Stimulated activated naive CD8-positive, alpha-beta T cell treated with anti-CD3 and anti-CD28 coated beads, Interleukin-15, amount 100 ng/mL, for 72 hours (primary cell): Measurements from ENCODE around the gene RILPL1.
"Not testable (repeated sequence)": the region's sequence is repeated elsewhere in the genome, so short reads cannot be mapped to it uniquely, and the experiment has no call there.

ENCODE experiments used
- ATAC-seq: fragments of 150-1000 bp; cut with Tn5 transposase; 2 replicates; pipeline ENCODE4 v1.10.0; 2021; ENCODE audit warnings: mild to moderate bottlenecking, moderate library complexity
- DNase-seq, 2 donors: peaks; one replicate each; pipeline ENCODE4 v3.0.0; 2021 to 2022
- H3K27ac Mint-ChIP-seq, 2 donors: one replicate each; pipeline ENCODE4 v1.8.0; 2022; ENCODE audit warnings: mild to moderate bottlenecking in 2 of 2, mixed read lengths in 2 of 2, moderate library complexity in 2 of 2
- H3K27me3 Mint-ChIP-seq: one replicate; pipeline ENCODE4 v1.8.0; 2022; ENCODE audit warnings: mixed read lengths
- H3K4me1 Mint-ChIP-seq: one replicate; pipeline ENCODE4 v1.8.0; 2022; ENCODE audit warnings: mild to moderate bottlenecking, mixed read lengths
- H3K4me3 Mint-ChIP-seq, 2 donors: one replicate each; pipeline ENCODE4 v1.8.0; 2022; ENCODE audit warnings: mild to moderate bottlenecking in 2 of 2, mixed read lengths in 2 of 2, moderate library complexity in 1 of 2
- H3K9me3 Mint-ChIP-seq, 2 donors: one replicate each; pipeline ENCODE4 v1.8.0; 2022; ENCODE audit warnings: mixed read lengths in 2 of 2

Gene RILPL1

GRCh38 chr12:123490089-123490488, 43.4 kb downstream of the RILPL1 start:
- DNase-seq (no peak), ATAC-seq (no peak)
- no peaks in the 10 kb centered on the region for H3K9me3 Mint-ChIP-seq
- no peaks in the 10 kb centered on the region for H3K27me3 Mint-ChIP-seq
- H3K4me1 Mint-ChIP-seq, result peaks cover 2% of the 10 kb centered on the region
- no peak overlapping the region for H3K4me3 Mint-ChIP-seq
- peak overlapping the region in 1 of 2 donors; percentile 77 for H3K27ac Mint-ChIP-seq

DNA sequence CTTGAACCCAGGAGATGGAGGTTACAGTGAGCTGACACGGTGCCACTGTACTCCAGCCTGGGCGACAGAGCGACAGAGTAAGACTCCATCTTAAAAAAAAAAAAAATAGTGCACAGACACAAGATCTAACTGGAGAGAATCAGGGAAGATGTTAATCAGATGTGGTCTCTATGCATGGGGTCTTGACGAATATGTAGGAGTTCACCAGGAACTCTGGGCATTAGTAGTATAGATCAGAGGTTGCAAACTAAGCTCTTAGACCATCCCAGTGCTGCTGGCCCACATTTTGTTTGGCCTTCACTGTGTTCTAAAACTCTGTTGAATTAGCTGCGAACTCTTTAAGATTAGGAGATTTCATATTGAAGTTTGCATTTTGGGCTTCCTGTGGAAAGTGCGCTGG, 43.9 kb downstream of the RILPL1 start:
- H3K27me3 Mint-ChIP-seq, result no peaks in the 10 kb centered on the region
- peak overlapping the region in 1 of 2 donors; percentile 2 for H3K27ac Mint-ChIP-seq
- H3K4me3 Mint-ChIP-seq, result no peak overlapping the region
- DNase-seq (no peak), ATAC-seq (no peak)
- peaks cover 7% of the 10 kb centered on the region for H3K4me1 Mint-ChIP-seq
- H3K9me3 Mint-ChIP-seq, result no peaks in the 10 kb centered on the region

- Mint-ChIP-seq H3K4me1 (peaks cover 16% of the 10 kb centered on the region), H3K9me3 (no peaks in the 10 kb centered on the region), H3K27ac (no peak overlapping the region), H3K27me3 (no peaks in the 10 kb centered on the region), H3K4me3 (no peak overlapping the region)
- no peak for DNase-seq
- no peak for ATAC-seq
Measured at GRCh38 chr12:123488539-123489230, 44.8 kb downstream of the RILPL1 start.

DNA sequence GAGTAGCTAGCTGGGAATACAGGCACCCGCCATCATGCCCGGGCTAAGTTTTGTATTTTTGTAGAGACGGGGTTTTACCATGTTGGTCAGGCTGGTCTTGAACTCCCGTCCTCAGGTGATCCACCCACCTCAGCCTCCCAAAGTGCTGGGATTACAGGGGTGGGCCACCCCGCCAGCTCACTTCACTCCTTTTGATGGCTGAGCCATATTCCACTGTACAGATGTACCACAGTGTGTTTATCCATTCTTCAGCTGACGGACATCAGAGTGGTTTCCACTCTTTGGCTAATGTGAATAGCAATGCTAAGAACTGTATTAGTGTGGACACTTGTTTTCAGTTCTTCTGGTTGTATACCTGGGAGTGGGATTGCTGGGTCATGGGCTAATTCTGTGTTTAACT, 46.1 kb downstream of the RILPL1 start:
- ATAC-seq, result no peak
- Mint-ChIP-seq H3K27me3 (no peaks in the 10 kb centered on the region), H3K27ac (peak overlapping the region in 1 of 2 donors; percentile 84), H3K4me1 (peaks cover 25% of the 10 kb centered on the region), H3K9me3 (no peaks in the 10 kb centered on the region), H3K4me3 (no peak overlapping the region)
- no peak for DNase-seq

GRCh38 chr12:123485756-123486155, 47.8 kb downstream of the RILPL1 start:
- H3K9me3 Mint-ChIP-seq, result no peaks in the 10 kb centered on the region

GRCh38 chr12:123483602-123484248, 49.8 kb downstream of the RILPL1 start:
- no peaks in the 10 kb centered on the region for H3K9me3 Mint-ChIP-seq
- peak overlapping the region; percentile 67 to 85 for H3K27ac Mint-ChIP-seq
- ATAC-seq (peak; percentile 55), DNase-seq (no peak)
- H3K4me1 Mint-ChIP-seq, result peaks cover 38% of the 10 kb centered on the region
- peak overlapping the region; percentile 27 to 62 for H3K4me3 Mint-ChIP-seq
- no peaks in the 10 kb centered on the region for H3K27me3 Mint-ChIP-seq

More at GRCh38 chr12:123485756-123486155, 47.8 kb downstream of the RILPL1 start:
- DNase-seq (no peak), ATAC-seq (no peak)
- peaks cover 26% of the 10 kb centered on the region for H3K4me1 Mint-ChIP-seq
- no peaks in the 10 kb centered on the region for H3K27me3 Mint-ChIP-seq
- no peak overlapping the region for H3K27ac Mint-ChIP-seq
- H3K4me3 Mint-ChIP-seq, result no peak overlapping the region

GRCh38 chr12:123482876-123483275, 50.6 kb downstream of the RILPL1 start:
- Mint-ChIP-seq H3K4me3 (no peak overlapping the region), H3K27ac (no peak overlapping the region), H3K27me3 (no peaks in the 10 kb centered on the region), H3K4me1 (peaks cover 38% of the 10 kb centered on the region), H3K9me3 (no peaks in the 10 kb centered on the region)
- ATAC-seq (no peak), DNase-seq (no peak)

DNA sequence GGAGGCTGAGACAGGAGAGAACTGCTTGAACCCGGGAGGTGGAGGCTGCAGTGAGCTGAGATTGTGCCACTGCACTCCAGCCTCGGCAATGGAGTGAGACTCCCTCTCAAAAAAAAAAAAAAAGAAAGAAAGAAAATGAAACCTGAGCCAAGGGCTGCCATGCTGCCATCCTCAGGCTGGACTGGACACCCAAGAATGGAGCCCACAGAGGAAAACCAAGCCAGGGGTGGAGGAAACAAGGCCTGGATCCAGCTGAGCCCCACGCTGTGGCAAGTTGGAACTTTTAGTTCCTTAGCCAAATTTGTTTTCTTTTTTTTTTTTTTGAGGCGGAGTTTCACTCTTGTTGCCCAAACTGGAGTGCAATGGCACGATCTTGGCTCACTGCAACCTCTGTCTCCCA, 52.3 kb downstream of the RILPL1 start:
- not testable (repeated sequence) for H3K9me3 Mint-ChIP-seq, H3K27me3 Mint-ChIP-seq, DNase-seq, ATAC-seq, H3K4me3 Mint-ChIP-seq, H3K27ac Mint-ChIP-seq
- peaks cover 43% of the 10 kb centered on the region for H3K4me1 Mint-ChIP-seq

- ATAC-seq, result no peak
- H3K4me3 Mint-ChIP-seq, result no peak overlapping the region
- peak overlapping the region in 1 of 2 donors; percentile 59 for H3K27ac Mint-ChIP-seq
- peaks cover 46% of the 10 kb centered on the region for H3K4me1 Mint-ChIP-seq
- no peaks in the 10 kb centered on the region for H3K9me3 Mint-ChIP-seq
- no peaks in the 10 kb centered on the region for H3K27me3 Mint-ChIP-seq
- no peak for DNase-seq
Measured at GRCh38 chr12:123479442-123480180, 53.9 kb downstream of the RILPL1 start.

DNA sequence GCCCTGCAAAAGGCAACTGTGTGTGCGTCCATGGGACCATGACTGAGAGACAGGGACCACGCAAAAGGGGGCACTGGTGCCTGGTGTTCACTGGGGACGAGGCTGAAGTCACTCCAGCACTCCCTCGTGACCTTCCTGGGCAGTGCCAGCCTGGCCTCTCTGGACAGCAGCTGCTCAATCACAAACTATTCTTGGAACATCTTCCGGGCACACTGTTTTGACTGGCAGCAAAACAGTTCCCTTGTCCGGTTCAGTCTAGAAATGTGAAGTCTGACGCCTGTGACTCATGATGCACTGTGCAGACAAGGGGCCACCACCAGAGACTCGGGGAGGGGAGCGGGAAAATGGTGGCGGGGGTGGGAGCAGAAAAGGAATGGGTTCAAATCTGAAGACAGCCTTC, 54.8 kb downstream of the RILPL1 start:
- H3K27ac Mint-ChIP-seq, result no peak overlapping the region
- H3K4me1 Mint-ChIP-seq, result peaks cover 44% of the 10 kb centered on the region
- H3K4me3 Mint-ChIP-seq, result no peak overlapping the region

DNA sequence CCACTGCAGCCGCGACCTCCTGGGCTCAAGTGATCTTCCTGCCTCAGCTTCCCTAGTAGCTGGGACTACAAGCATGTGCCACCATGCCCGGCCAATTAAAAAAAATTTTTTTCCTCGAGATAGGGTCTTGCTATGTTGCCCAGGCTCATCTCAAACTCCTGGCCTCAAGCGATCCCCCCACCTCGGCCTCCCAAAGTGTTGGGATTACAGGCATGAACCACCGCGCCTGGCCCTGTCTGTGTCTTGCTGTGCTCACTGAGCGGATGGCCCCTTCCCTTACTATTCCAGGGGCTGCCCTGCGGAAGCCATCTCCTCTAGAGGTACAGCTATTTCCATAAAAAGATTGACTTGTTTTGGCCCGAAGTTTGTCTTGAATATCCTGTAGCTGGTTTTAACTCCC, 55.5 kb downstream of the RILPL1 start:
- Mint-ChIP-seq H3K27ac (no peak overlapping the region), H3K4me1 (peaks cover 37% of the 10 kb centered on the region), H3K27me3 (no peaks in the 10 kb centered on the region), H3K4me3 (no peak overlapping the region), H3K9me3 (no peaks in the 10 kb centered on the region)
- ATAC-seq, result no peak
- DNase-seq, result no peak

More for the DNA sequence above, 54.8 kb downstream of the RILPL1 start:
- H3K9me3 Mint-ChIP-seq, result no peaks in the 10 kb centered on the region
- H3K27me3 Mint-ChIP-seq, result no peaks in the 10 kb centered on the region
- DNase-seq, result no peak
- ATAC-seq, result no peak

GRCh38 chr12:123475246-123475703, 58.2 kb downstream of the RILPL1 start:
- Mint-ChIP-seq H3K27ac (peak overlapping the region; percentile 75 to 84), H3K4me3 (peak overlapping the region in 1 of 2 donors; percentile 32), H3K9me3 (no peaks in the 10 kb centered on the region), H3K27me3 (no peaks in the 10 kb centered on the region), H3K4me1 (peaks cover 28% of the 10 kb centered on the region)
- DNase-seq (no peak), ATAC-seq (no peak)

DNA sequence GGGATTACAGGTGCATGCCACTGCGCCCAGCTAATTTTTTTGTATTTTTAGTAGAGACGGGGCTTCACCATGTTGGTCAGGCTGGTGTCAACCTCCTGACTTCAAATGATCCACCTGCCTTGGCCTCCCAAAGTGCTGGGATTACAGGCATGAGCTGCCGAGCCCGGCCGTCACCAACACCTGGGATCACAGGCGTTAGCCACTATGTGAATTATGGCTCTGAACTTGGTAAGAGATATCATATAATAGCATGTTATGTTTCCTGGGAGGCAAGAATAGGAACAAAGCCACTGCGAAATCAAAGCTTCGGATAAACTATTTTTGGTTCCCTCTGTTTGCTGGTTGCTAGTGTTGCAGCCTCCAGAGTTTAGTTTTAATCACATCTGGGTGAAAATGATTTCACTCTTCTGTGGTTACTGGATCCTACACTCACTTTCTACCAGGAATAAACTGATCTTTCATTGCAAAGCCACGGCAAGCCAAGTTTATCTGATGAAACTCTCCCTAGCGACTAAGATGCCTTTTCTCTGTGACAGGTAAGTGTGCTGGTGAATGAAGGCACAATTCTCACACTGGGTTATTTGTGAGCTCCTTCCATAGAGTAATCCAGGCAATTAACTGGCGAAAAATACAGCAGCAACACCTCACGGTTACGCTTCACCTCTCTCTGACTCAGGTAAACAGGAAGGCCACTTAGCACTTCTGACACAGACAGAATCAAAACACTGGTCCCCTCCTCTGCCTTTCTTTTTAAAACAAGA, 58.9 kb downstream of the RILPL1 start:
- no peak for DNase-seq
- peak overlapping the region in 1 of 2 donors; percentile 32 for H3K4me3 Mint-ChIP-seq

GRCh38 chr12:123472438-123472849, 61.1 kb downstream of the RILPL1 start:
- no peak for DNase-seq
- H3K4me1 Mint-ChIP-seq, result peaks cover 21% of the 10 kb centered on the region
- H3K27ac Mint-ChIP-seq, result no peak overlapping the region

More for the DNA sequence above, 58.9 kb downstream of the RILPL1 start:
- Mint-ChIP-seq H3K9me3 (no peaks in the 10 kb centered on the region), H3K27me3 (no peaks in the 10 kb centered on the region), H3K27ac (peak overlapping the region; percentile 75 to 84), H3K4me1 (peaks cover 22% of the 10 kb centered on the region)
- ATAC-seq, result no peak

DNA sequence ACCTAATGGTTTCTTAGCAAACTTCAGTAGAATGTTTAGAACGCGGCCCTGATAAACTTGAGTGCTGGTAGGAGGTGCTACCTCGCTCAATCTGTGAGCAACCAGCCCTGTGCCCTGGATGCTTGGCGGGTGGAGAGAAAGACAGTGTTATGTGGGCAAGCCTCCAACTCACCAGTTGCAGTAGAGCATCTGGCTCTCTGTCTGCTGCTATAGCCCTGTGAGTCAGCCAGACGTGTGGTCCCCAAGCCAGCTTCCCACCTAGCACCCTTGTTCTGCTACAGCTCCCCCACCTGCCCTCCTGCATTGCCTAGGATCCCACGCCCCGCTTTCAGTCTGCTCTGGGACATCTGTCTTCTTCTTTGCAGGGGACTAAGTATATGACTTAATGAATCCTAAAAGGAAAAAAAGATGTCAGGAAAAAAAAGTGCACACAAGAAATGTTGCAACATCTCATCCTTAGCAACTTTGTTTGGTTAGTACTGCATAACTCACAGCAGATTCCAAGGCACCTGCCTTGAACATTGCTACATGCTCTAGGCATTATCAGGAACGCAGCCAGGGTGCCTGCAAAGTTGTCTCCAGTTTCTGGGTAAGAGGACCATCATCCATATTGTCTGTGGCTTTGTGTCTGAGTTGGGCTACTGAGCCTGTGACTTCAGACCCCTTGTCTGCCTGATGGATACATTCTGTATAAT, 62.0 kb downstream of the RILPL1 start:
- no peak for DNase-seq
- Mint-ChIP-seq H3K4me1 (peaks cover 17% of the 10 kb centered on the region), H3K27ac (no peak overlapping the region), H3K4me3 (no peak overlapping the region), H3K27me3 (no peaks in the 10 kb centered on the region), H3K9me3 (no peaks in the 10 kb centered on the region)
- ATAC-seq, result no peak

More at GRCh38 chr12:123472438-123472849, 61.1 kb downstream of the RILPL1 start:
- no peak for ATAC-seq
- Mint-ChIP-seq H3K9me3 (no peaks in the 10 kb centered on the region), H3K4me3 (no peak overlapping the region), H3K27me3 (no peaks in the 10 kb centered on the region)
